GM12891 (cell line): ENCODE data around the gene CMIP.

ENCODE experiments used
- DNase-seq: peaks from one replicate; pipeline ENCODE4 v3.0.0; 2011; ENCODE audit warnings: low spot score; ENCODE audit not compliant: insufficient read length
- FAIRE-seq: peaks from 2 replicates; lab custom pipeline; 2011; peaks lifted over from hg19 to GRCh38; lab: Jason Lieb, UNC
- PAX5 ChIP-seq: IDR thresholded peaks from 2 replicates; pipeline ENCODE4 v1.6.1; 2011; ENCODE audit warnings: low read length, moderate library complexity, mild to moderate bottlenecking; ENCODE audit not compliant: insufficient read depth, severe bottlenecking
- POLR2A ChIP-seq: IDR thresholded peaks from 2 replicates; pipeline ENCODE4 v1.6.1; 2011; ENCODE audit warnings: low read depth, low read length, control low read depth
- POLR2AphosphoS5 ChIP-seq: IDR thresholded peaks from 2 replicates; pipeline ENCODE4 v1.6.1; 2011; ENCODE audit warnings: low read depth, low read length, control low read depth
- POU2F2 ChIP-seq: IDR thresholded peaks from 2 replicates; pipeline ENCODE4 v1.6.1; 2011; ENCODE audit warnings: low read depth, mild to moderate bottlenecking, control low read depth, low read length, moderate library complexity
- SPI1 ChIP-seq: IDR thresholded peaks from 2 replicates; pipeline ENCODE4 v1.6.1; 2011; ENCODE audit warnings: low read depth, low read length, control low read depth
- TAF1 ChIP-seq: IDR thresholded peaks from 2 replicates; pipeline ENCODE4 v1.6.1; 2011; ENCODE audit warnings: low read depth, low read length, control low read depth

CMIP gene

GRCh38 chr16:81473558-81473957 lies 28.9 kb downstream of the CMIP start:
- TF ChIP-seq TAF1 = no peak
- TF ChIP-seq POU2F2 = no peak
- TF ChIP-seq SPI1 = no peak
- TF ChIP-seq PAX5 = no peak
- no peak for TF ChIP-seq POLR2AphosphoS5
- TF ChIP-seq POLR2A = no peak
- FAIRE-seq (no peak), DNase-seq (no peak)

GRCh38 chr16:81473969-81474959 lies 29.7 kb downstream of the CMIP start:
- TF ChIP-seq POLR2A (no peak), POU2F2 (no peak), SPI1 (no peak), TAF1 (no peak), POLR2AphosphoS5 (no peak), PAX5 (no peak)
- no peak for FAIRE-seq
- DNase-seq = no peak

- no peak for TF ChIP-seq POLR2AphosphoS5
- TF ChIP-seq POU2F2 = no peak
- TF ChIP-seq PAX5 = no peak
- TF ChIP-seq POLR2A = no peak
- no peak for TF ChIP-seq TAF1
- TF ChIP-seq SPI1 = no peak
- DNase-seq = no peak
- FAIRE-seq = peak; percentile 61
Observed at GRCh38 chr16:81477697-81478693, 33.4 kb downstream of the CMIP start.

- peak; percentile 91 for FAIRE-seq
- TF ChIP-seq POLR2A (peak; percentile 41; the same call in 1 of the 2 replicates), POU2F2 (peak; percentile 73; the same call in 1 of the 2 replicates), PAX5 (no peak), POLR2AphosphoS5 (0 out of 2 replicates have a peak, but pooled peaks have one; percentile 51), TAF1 (0 out of 2 replicates have a peak, but pooled peaks have one; percentile 34), SPI1 (peak; percentile 96)
- DNase-seq = no peak
Observed at GRCh38 chr16:81478876-81479511, 34.4 kb downstream of the CMIP start.

GRCh38 chr16:81480606-81481206 lies 36.1 kb downstream of the CMIP start:
- TF ChIP-seq POLR2A = no peak
- TF ChIP-seq TAF1 = no peak
- 0 out of 2 replicates have a peak, but pooled peaks have one; percentile 15 for TF ChIP-seq POLR2AphosphoS5
- TF ChIP-seq POU2F2 = no peak
- no peak for TF ChIP-seq PAX5
- TF ChIP-seq SPI1 = no peak
- FAIRE-seq (peak; percentile 66), DNase-seq (no peak)

- FAIRE-seq (peak; percentile 94), DNase-seq (peak; percentile 89)
- TF ChIP-seq TAF1 (peak; percentile 67), POU2F2 (peak; percentile 92), POLR2A (peak; percentile 72), PAX5 (peak; percentile 72), SPI1 (peak; percentile 100), POLR2AphosphoS5 (peak; percentile 82)
Observed at GRCh38 chr16:81481207-81481821, 36.7 kb downstream of the CMIP start.

- DNase-seq = no peak
- FAIRE-seq = no peak
- no peak for TF ChIP-seq SPI1
- no peak for TF ChIP-seq POLR2A
- TF ChIP-seq TAF1 = no peak
- TF ChIP-seq PAX5 = no peak
Observed at GRCh38 chr16:81482329-81483063, 37.9 kb downstream of the CMIP start.
